K562 (cell line): ENCODE results near the gene USP7. TPM values are rescaled to one million over a fixed set of nuclear protein-coding genes. Genes with fewer than 3 reads are reported as not detected.

Experiments used
- ATAC-seq: fragments of 200-7000 bp; cut with Tn5 transposase; 3 replicates; pipeline ENCODE4 v1.9.1; 2020; ENCODE audit warnings: moderate library complexity
- BruUV-seq: library from RNA; stranded (reverse); fragments of 400-500 nt; replicated peaks from 2 replicates; lab custom pipeline; 2021; lab: Mats Ljungman, UMichigan
- CTCF ChIA-PET: fragments of 300-600 bp; formaldehyde crosslinking; extraction: SDS; loops from one replicate; lab custom pipeline; 2021; ENCODE audit warnings: low intra/inter-chr PET ratio; lab: Yijun Ruan, JAX
- POLR2A ChIA-PET: fragments of 300-600, 350-650 bp; sonication (Branson Sonifier 250); formaldehyde crosslinking; extraction: SDS; loops from one replicate; lab custom pipeline; 2021; ENCODE audit warnings: antibody characterized with exemption, inconsistent platforms; lab: Yijun Ruan, JAX
- DNase-seq, 4 experiments: peaks; one replicate each; pipeline versions ENCODE4 v3.0.0 to v3.0.0-alpha.2; 2011 to 2018; ENCODE audit warnings: low spot score in 3 of 4, mixed read lengths in 3 of 4; ENCODE audit errors: extremely low read depth in 1 of 4
- FAIRE-seq: peaks from 2 replicates; lab custom pipeline; 2011; peaks lifted over from hg19 to GRCh38; lab: Jason Lieb, UNC
- H2AFZ ChIP-seq: 2 replicates; pipeline ENCODE4 v1.6.0; 2011; ENCODE audit warnings: low read depth, low read length, control low read depth, inconsistent platforms
- H3K27ac ChIP-seq: fragments of 200-600 bp; 3 replicates; pipeline ENCODE4 v1.8.0; 2011; ENCODE audit warnings: low read depth, mild to moderate bottlenecking, control low read depth, inconsistent platforms, low read length, moderate library complexity, mixed read lengths; ENCODE audit errors: extremely low read depth
- H3K27me3 ChIP-seq, 2 experiments: fragments of 300-600 bp in 1 of 2; 2 replicates in 1 of 2; 3 replicates in 1 of 2; pipeline versions ENCODE4 v1.6.0 to v1.8.0; 2011; ENCODE audit warnings: inconsistent platforms in 2 of 2, low read length in 2 of 2, mild to moderate bottlenecking in 1 of 2, mixed read lengths in 1 of 2, moderate library complexity in 1 of 2; ENCODE audit not compliant: control insufficient read depth in 2 of 2, insufficient read depth in 2 of 2
- H3K36me3 ChIP-seq: fragments of 300-600 bp; 3 replicates; pipeline ENCODE4 v1.8.0; 2011; ENCODE audit warnings: mild to moderate bottlenecking, low read length, inconsistent platforms; ENCODE audit not compliant: control insufficient read depth, insufficient read depth
- H3K4me1 ChIP-seq, 2 experiments: fragments of 200-600 bp in 1 of 2; replicated peaks in 1 of 2; 2 replicates in 1 of 2; 3 replicates in 1 of 2; pipeline versions ENCODE4 v1.5.1 to v1.8.0; 2011; ENCODE audit warnings: inconsistent platforms in 2 of 2, low read length in 2 of 2, mild to moderate bottlenecking in 1 of 2, mixed read lengths in 1 of 2, moderate library complexity in 1 of 2; ENCODE audit not compliant: control insufficient read depth in 2 of 2, insufficient read depth in 2 of 2
- H3K4me2 ChIP-seq: 2 replicates; pipeline ENCODE4 v1.6.1; 2011; ENCODE audit warnings: low read length, control low read depth, inconsistent platforms, mixed read lengths; ENCODE audit not compliant: insufficient read depth
- H3K4me3 ChIP-seq: fragments of 200-600 bp; sonication (generic), shearing (Covaris generic); 2 replicates; pipeline ENCODE4 v1.5.1; 2016; ENCODE audit warnings: control low read depth, inconsistent platforms
- H3K79me2 ChIP-seq: fragments of 200-600 bp; 3 replicates; pipeline ENCODE4 v1.8.0; 2011; ENCODE audit warnings: low read length, inconsistent platforms; ENCODE audit not compliant: control insufficient read depth, insufficient read depth
- H3K9ac ChIP-seq, 2 experiments: 2 replicates each; pipeline versions ENCODE4 v1.6.0 to v1.6.1; 2011; ENCODE audit warnings: low read depth in 2 of 2, low read length in 2 of 2, control low read depth in 1 of 2, inconsistent platforms in 1 of 2, mild to moderate bottlenecking in 1 of 2, mixed read lengths in 1 of 2; ENCODE audit not compliant: insufficient read depth in 1 of 2
- H3K9me1 ChIP-seq: one replicate; pipeline ENCODE4 v1.6.0; 2011; ENCODE audit warnings: inconsistent platforms, mild to moderate bottlenecking, low read length, moderate library complexity; ENCODE audit not compliant: control insufficient read depth, insufficient read depth
- H3K9me3 ChIP-seq: replicated peaks from 2 replicates; pipeline ENCODE4 v1.5.1; 2011; ENCODE audit warnings: low read depth, low read length, inconsistent platforms; ENCODE audit not compliant: control insufficient read depth, insufficient read depth
- H4K20me1 ChIP-seq: replicated peaks from 2 replicates; pipeline ENCODE4 v1.6.1; 2011; ENCODE audit warnings: low read length, inconsistent platforms, mixed read lengths; ENCODE audit not compliant: control insufficient read depth, insufficient read depth
- CTBP1 ChIP-seq: fragments of 450-650 bp; IDR thresholded peaks from 2 replicates; pipeline ENCODE4 v1.6.1; 2016; ENCODE audit warnings: borderline replicate concordance
- FOXJ3 ChIP-seq: sonication (generic); formaldehyde crosslinking; IDR thresholded peaks from 2 replicates; pipeline ENCODE4 v1.4.0; 2020; ENCODE audit warnings: mild to moderate bottlenecking, missing genetic modification reagents
- HNRNPH1 ChIP-seq: fragments of 200-400 bp; formaldehyde crosslinking; optimal IDR thresholded peaks from 2 replicates; pipeline ENCODE3; 2017; ENCODE audit warnings: low read depth, mild to moderate bottlenecking, low read length, moderate library complexity
- KLF16 ChIP-seq: IDR thresholded peaks from 2 replicates; pipeline ENCODE4 v1.6.1; 2016; ENCODE audit warnings: antibody characterized with exemption
- RCOR1 ChIP-seq, 2 experiments: IDR thresholded peaks; 2 replicates each; pipeline ENCODE4 v1.6.1; 2012; ENCODE audit warnings: low read depth in 2 of 2, low read length in 2 of 2, borderline replicate concordance in 1 of 2, improper control_type of control experiment in 1 of 2
- REST ChIP-seq, 2 experiments: fragments of 450-650 bp; formaldehyde crosslinking in 1 of 2; IDR thresholded peaks; 2 replicates each; pipeline versions ENCODE4 v1.4.0 to v1.6.1; 2014 to 2020; ENCODE audit warnings: mild to moderate bottlenecking in 2 of 2, borderline replicate concordance in 1 of 2, low read depth in 1 of 2
- SRSF1 ChIP-seq: fragments of 200-400 bp; formaldehyde crosslinking; IDR thresholded peaks from 2 replicates; pipeline ENCODE4 v1.6.1; 2017; ENCODE audit warnings: mild to moderate bottlenecking, low read depth, low read length, moderate library complexity
- ZEB2 ChIP-seq: fragments of 450-650 bp; IDR thresholded peaks from 2 replicates; pipeline ENCODE4 v1.6.1; 2016
- ZFX ChIP-seq: sonication (generic); formaldehyde crosslinking; IDR thresholded peaks from 2 replicates; pipeline ENCODE4 v1.8.0; 2022; ENCODE audit warnings: mild to moderate bottlenecking, missing genetic modification reagents, moderate library complexity
- ZNF175 ChIP-seq: fragments of 200-800 bp; sonication (Bioruptor generic); IDR thresholded peaks from 2 replicates; pipeline ENCODE4 v1.6.1; 2016; ENCODE audit warnings: low read depth, mild to moderate bottlenecking, missing genetic modification characterization, missing compliant biosample characterization
- ZNF75A ChIP-seq: fragments of 450-650 bp; formaldehyde crosslinking; IDR thresholded peaks from 2 replicates; pipeline ENCODE4 v1.4.0; 2020; ENCODE audit warnings: mild to moderate bottlenecking
- in situ Hi-C: fragments of 300-500 bp; cut with MboI; formaldehyde crosslinking; loops from 4 replicates; pipeline ENCODE4 v1.15.0; 2018; ENCODE audit warnings: inconsistent platforms, mixed read lengths
- intact Hi-C: fragments of 100-400 bp; cut with micrococcal nuclease; formaldehyde crosslinking; loops from 2 replicates; pipeline ENCODE4 v1.14.2; 2022
- polyA plus RNA-seq, 8 experiments: library from polyadenylated mRNA; depleted of rRNA in 4 of 8; stranded (reverse) in 5 of 8; unstranded in 3 of 8; fragments of >200 nt; fragmentation: Nextera tagmentation in 2 of 8; fragmentation: Illumina TruSeq in 1 of 8; extraction: Ambion mirVana in 2 of 8; extraction: Trizol in 1 of 8; gene quantifications; 2 replicates each; pipeline versions ENCODE4 v1.2.1 to v1.2.3, GENCODE V29; 2011 to 2014; ENCODE audit warnings: inconsistent platforms in 1 of 8, missing spikeins in 1 of 8
- total RNA-seq, 7 experiments: library from RNA; depleted of rRNA in 6 of 7; stranded (reverse); fragments of >200 nt in 6 of 7; fragmentation: Illumina TruSeq in 2 of 7; extraction: Trizol in 2 of 7; gene quantifications; 2 replicates each; pipeline versions ENCODE4 v1.2.1 to v1.2.3, GENCODE V29; 2011 to 2021; ENCODE audit warnings: low replicate concordance in 1 of 7
- TF ChIP-seq, protein P1 (sequence below), 3 experiments: IDR thresholded peaks in 2 of 3; conservative IDR thresholded peaks in 1 of 3; 2 replicates each; pipeline ENCODE4 v1.5.1; 2011 to 2012; ENCODE audit warnings: low read length in 3 of 3, mild to moderate bottlenecking in 3 of 3, control low read depth in 2 of 3, improper control_type of control experiment in 1 of 3, inconsistent platforms in 1 of 3, low read depth in 1 of 3, mixed read lengths in 1 of 3, moderate library complexity in 1 of 3; ENCODE audit not compliant: insufficient read depth in 2 of 3

Gene USP7
- total and polyA plus RNA-seq, 9 of the 15 experiments (the other 6 are each of a cell fraction or from before 2014, with no cell fraction given): 17.1 to 145 (median 57.9) TPM

- FAIRE-seq (peak; percentile 74), ATAC-seq (peak; percentile 92), DNase-seq (peak; percentile 59 to 68 (median 63))
- no peaks in the 10 kb centered on the region for H3K27me3 ChIP-seq
- no peak overlapping the region for H3K27ac ChIP-seq
- H4K20me1 ChIP-seq: peaks cover 80% of the 10 kb centered on the region
- H3K4me1 ChIP-seq: no peaks in the 10 kb centered on the region; a peak in 2 of 5 replicates
- peaks cover 19% of the 10 kb centered on the region for H3K9me1 ChIP-seq
- peaks cover 100% of the 10 kb centered on the region for H3K79me2 ChIP-seq
- no peaks in the 10 kb centered on the region for H3K9me3 ChIP-seq
- in situ Hi-C loops: no loop called here
- CTCF ChIA-PET: no interaction called here
- no peak overlapping the region for H3K4me3 ChIP-seq
- H2AFZ ChIP-seq: no peak overlapping the region
- intact Hi-C loops: loop anchor here (10.0 kb wide), 1 partner anchor 68 kb away; no protein-coding TSS in a partner anchor
- H3K4me2 ChIP-seq: no peak overlapping the region
- BruUV-seq: no TSS peak
- POLR2A ChIA-PET: interaction anchor here (0.6 to 1.9 kb wide), 3 partner anchors 12 to 115 kb away, joined by 3 to 14 read pairs (median 3); no protein-coding TSS in a partner anchor
- peaks cover 2% of the 10 kb centered on the region; the same call in 2 of the 3 replicates for H3K36me3 ChIP-seq
- no peak overlapping the region for H3K9ac ChIP-seq
- TF ChIP-seq FOXJ3 (CRISPR knock-in tag) (no peak), RCOR1 (IDR thresholded peaks at IDR 0.05; ENCODE audit: borderline replicate concordance in 1 of 2, low read depth in 2 of 2, low read length in 2 of 2) (0 out of 4 replicates have a peak, but pooled peaks of 1 of the 2 experiments have one; percentile 48), ZFX (CRISPR knock-in tag) (no peak), ZNF75A (CRISPR knock-in tag) (no peak), ZEB2 (peak; percentile 49; the same call in 1 of the 2 replicates), KLF16 (0 out of 2 replicates have a peak, but pooled peaks have one; percentile 11), ZNF175 (CRISPR knock-in tag) (no peak), CTBP1 (peak; percentile 68), SRSF1 (no peak), REST (IDR thresholded peaks at IDR 0.05; ENCODE audit: borderline replicate concordance) (peak; percentile 12; the same call in 1 of the 2 replicates), REST (CRISPR knock-in tag; IDR thresholded peaks at IDR 0.05; ENCODE audit: low read depth) (no peak), HNRNPH1 (no peak)
- TF ChIP-seq, protein P1, sequence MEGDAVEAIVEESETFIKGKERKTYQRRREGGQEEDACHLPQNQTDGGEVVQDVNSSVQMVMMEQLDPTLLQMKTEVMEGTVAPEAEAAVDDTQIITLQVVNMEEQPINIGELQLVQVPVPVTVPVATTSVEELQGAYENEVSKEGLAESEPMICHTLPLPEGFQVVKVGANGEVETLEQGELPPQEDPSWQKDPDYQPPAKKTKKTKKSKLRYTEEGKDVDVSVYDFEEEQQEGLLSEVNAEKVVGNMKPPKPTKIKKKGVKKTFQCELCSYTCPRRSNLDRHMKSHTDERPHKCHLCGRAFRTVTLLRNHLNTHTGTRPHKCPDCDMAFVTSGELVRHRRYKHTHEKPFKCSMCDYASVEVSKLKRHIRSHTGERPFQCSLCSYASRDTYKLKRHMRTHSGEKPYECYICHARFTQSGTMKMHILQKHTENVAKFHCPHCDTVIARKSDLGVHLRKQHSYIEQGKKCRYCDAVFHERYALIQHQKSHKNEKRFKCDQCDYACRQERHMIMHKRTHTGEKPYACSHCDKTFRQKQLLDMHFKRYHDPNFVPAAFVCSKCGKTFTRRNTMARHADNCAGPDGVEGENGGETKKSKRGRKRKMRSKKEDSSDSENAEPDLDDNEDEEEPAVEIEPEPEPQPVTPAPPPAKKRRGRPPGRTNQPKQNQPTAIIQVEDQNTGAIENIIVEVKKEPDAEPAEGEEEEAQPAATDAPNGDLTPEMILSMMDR (IDR thresholded peaks at IDR 0.05 in 2 of 3, conservative IDR thresholded peaks at IDR 0.05 in 1 of 3; ENCODE audit: insufficient read depth in 2 of 3, low read depth in 1 of 3, low read length in 3 of 3): peak; percentile 70 to 72 (median 71)
Measured at GRCh38 chr16:8936421-8936820, 27.3 kb downstream of the USP7 start.
